Measurements from ENCODE around the gene TFF3. TPM values are rescaled to one million over a fixed set of nuclear protein-coding genes. Genes with fewer than 3 reads are reported as not detected.

Gene TFF3
- polyA plus RNA-seq, 3 donors, result 0.07 TPM; not detected in 2

GRCh38 chr21:42262831-42263231, 52.4 kb downstream of the TFF3 start:
- Mint-ChIP-seq H3K36me3 (peaks cover 0 to 22% of the 10 kb centered on the region in 2 donors), H3K4me3 (peak overlapping the region; percentile 9 to 30), H3K27ac (peak overlapping the region; percentile 50 to 96 (median 82)), H3K9me3 (peaks cover 0 to 7% (median 0%) of the 10 kb centered on the region in 7 donors), H3K27me3 (ENCODE audit: low read depth in 3 of 3) (peaks cover 2 to 4% (median 3%) of the 10 kb centered on the region in 3 donors), H3K4me1 (peaks cover 43% of the 10 kb centered on the region)
- Histone ChIP-seq H4K20me1 (ENCODE audit: insufficient read depth, low read length) (no peaks in the 10 kb centered on the region), H3K36me3 (replicated peaks in 1 of 2; ENCODE audit: control insufficient read depth in 1 of 2, insufficient read depth in 2 of 2, low read length in 2 of 2) (no peaks in the 10 kb centered on the region), H3K4me2 (replicated peaks; ENCODE audit: extremely low read depth, low read length, poor library complexity, severe bottlenecking) (peak overlapping the region; percentile 65), H3K9me3 (replicated peaks in 1 of 2; ENCODE audit: control insufficient read depth in 1 of 2, insufficient read depth in 1 of 2, low read length in 2 of 2) (no peaks in the 10 kb centered on the region), H3K27me3 (ENCODE audit: control insufficient read depth in 2 of 2, insufficient read depth in 2 of 2, low read length in 2 of 2) (no peaks in the 10 kb centered on the region), H3K4me1 (ENCODE audit: control insufficient read depth in 1 of 2, insufficient read depth in 2 of 2, low read length in 2 of 2) (peaks cover 26 to 32% of the 10 kb centered on the region in 2 donors), H3K4me3 (replicated peaks in 1 of 3; ENCODE audit: low read depth in 2 of 3, low read length in 3 of 3) (peak overlapping the region in 1 of 3 experiments; percentile 62), H2AFZ (ENCODE audit: insufficient read depth, low read depth, low read length, poor library complexity, severe bottlenecking) (peak overlapping the region; percentile 32), H3K27ac (ENCODE audit: low read depth in 1 of 2, low read length in 2 of 2) (peak overlapping the region in 1 of 2 donors; percentile 74), H3K79me2 (ENCODE audit: insufficient read depth, low read length) (no peaks in the 10 kb centered on the region), H3K9ac (ENCODE audit: insufficient read depth, low read length, poor library complexity, severe bottlenecking) (no peak overlapping the region)
- WGBS (ENCODE audit: insufficient coverage), result 9% methylated on average over 7 of the region's 11 CpGs
- DNase-seq, result peak; percentile 76 to 89 (median 79)
- TF ChIP-seq, protein P1, sequence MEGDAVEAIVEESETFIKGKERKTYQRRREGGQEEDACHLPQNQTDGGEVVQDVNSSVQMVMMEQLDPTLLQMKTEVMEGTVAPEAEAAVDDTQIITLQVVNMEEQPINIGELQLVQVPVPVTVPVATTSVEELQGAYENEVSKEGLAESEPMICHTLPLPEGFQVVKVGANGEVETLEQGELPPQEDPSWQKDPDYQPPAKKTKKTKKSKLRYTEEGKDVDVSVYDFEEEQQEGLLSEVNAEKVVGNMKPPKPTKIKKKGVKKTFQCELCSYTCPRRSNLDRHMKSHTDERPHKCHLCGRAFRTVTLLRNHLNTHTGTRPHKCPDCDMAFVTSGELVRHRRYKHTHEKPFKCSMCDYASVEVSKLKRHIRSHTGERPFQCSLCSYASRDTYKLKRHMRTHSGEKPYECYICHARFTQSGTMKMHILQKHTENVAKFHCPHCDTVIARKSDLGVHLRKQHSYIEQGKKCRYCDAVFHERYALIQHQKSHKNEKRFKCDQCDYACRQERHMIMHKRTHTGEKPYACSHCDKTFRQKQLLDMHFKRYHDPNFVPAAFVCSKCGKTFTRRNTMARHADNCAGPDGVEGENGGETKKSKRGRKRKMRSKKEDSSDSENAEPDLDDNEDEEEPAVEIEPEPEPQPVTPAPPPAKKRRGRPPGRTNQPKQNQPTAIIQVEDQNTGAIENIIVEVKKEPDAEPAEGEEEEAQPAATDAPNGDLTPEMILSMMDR (IDR thresholded peaks at IDR 0.05), result no peak
- intact Hi-C loops (cut with micrococcal nuclease), result no loop called here

GRCh38 chr21:42261829-42262200, 53.4 kb downstream of the TFF3 start:
- H3K36me3 Mint-ChIP-seq, result peaks cover 0 to 20% of the 10 kb centered on the region in 2 donors
- peak overlapping the region in 2 of 7 donors; percentile 19 to 53 for H3K27ac Mint-ChIP-seq
- Histone ChIP-seq H4K20me1 (ENCODE audit: insufficient read depth, low read length) (no peaks in the 10 kb centered on the region), H3K79me2 (ENCODE audit: insufficient read depth, low read length) (no peaks in the 10 kb centered on the region), H3K27me3 (ENCODE audit: control insufficient read depth in 2 of 2, insufficient read depth in 2 of 2, low read length in 2 of 2) (no peaks in the 10 kb centered on the region), H3K9ac (ENCODE audit: insufficient read depth, low read length, poor library complexity, severe bottlenecking) (no peak overlapping the region), H3K4me2 (replicated peaks; ENCODE audit: extremely low read depth, low read length, poor library complexity, severe bottlenecking) (no peak overlapping the region), H3K27ac (ENCODE audit: low read depth in 1 of 2, low read length in 2 of 2) (no peak overlapping the region), H3K4me1 (ENCODE audit: control insufficient read depth in 1 of 2, insufficient read depth in 2 of 2, low read length in 2 of 2) (peaks cover 20 to 28% of the 10 kb centered on the region in 2 donors), H3K36me3 (replicated peaks in 1 of 2; ENCODE audit: control insufficient read depth in 1 of 2, insufficient read depth in 2 of 2, low read length in 2 of 2) (no peaks in the 10 kb centered on the region), H2AFZ (ENCODE audit: insufficient read depth, low read depth, low read length, poor library complexity, severe bottlenecking) (no peak overlapping the region), H3K4me3 (replicated peaks in 1 of 3; ENCODE audit: low read depth in 2 of 3, low read length in 3 of 3) (no peak overlapping the region), H3K9me3 (replicated peaks in 1 of 2; ENCODE audit: control insufficient read depth in 1 of 2, insufficient read depth in 1 of 2, low read length in 2 of 2) (no peaks in the 10 kb centered on the region)
- H3K4me3 Mint-ChIP-seq, result no peak overlapping the region
- intact Hi-C loops (cut with micrococcal nuclease), result no loop called here
- 92% methylated on average over 7 of the region's 7 CpGs for WGBS (ENCODE audit: insufficient coverage)
- H3K27me3 Mint-ChIP-seq (ENCODE audit: low read depth in 3 of 3), result peaks cover 2 to 3% (median 3%) of the 10 kb centered on the region in 3 donors
- TF ChIP-seq, protein P1 (IDR thresholded peaks at IDR 0.05), result no peak
- peaks cover 39% of the 10 kb centered on the region for H3K4me1 Mint-ChIP-seq
- DNase-seq, result no peak
- peaks cover 0 to 3% (median 0%) of the 10 kb centered on the region in 7 donors for H3K9me3 Mint-ChIP-seq

Other genes starting within 250 kb of the TFF3 start
- not detected for gene UMODL1, start 244.1 kb downstream of the TFF3 start, polyA plus RNA-seq
- 1 to 10 TPM; 3.0 to 5.2 (median 3.5) TPM for gene ABCG1, start 96.3 kb downstream of the TFF3 start, polyA plus RNA-seq
- not detected for gene TFF2, start 35.6 kb upstream of the TFF3 start, polyA plus RNA-seq
- gene TFF1, start 51.1 kb upstream of the TFF3 start, polyA plus RNA-seq, result not detected
- gene TMPRSS3, start 80.6 kb upstream of the TFF3 start, polyA plus RNA-seq, result under 1 TPM in 1 of 3 donors, not detected in 2; 0.30 TPM
- gene UBASH3A, start 88.5 kb upstream of the TFF3 start, polyA plus RNA-seq, result not detected
- under 1 TPM in 1 of 3 donors, not detected in 2; 0.03 TPM for gene RSPH1, start 180.8 kb upstream of the TFF3 start, polyA plus RNA-seq
- 10 to 100 TPM in 1 of 3 donors, 1 to 10 TPM in 2; 2.7 to 12.4 (median 4.3) TPM for gene SLC37A1, start 198.4 kb upstream of the TFF3 start, polyA plus RNA-seq